K562 (cell line): ENCODE data around the gene HSPB6. TPM values are rescaled to one million over a fixed set of nuclear protein-coding genes. Genes with fewer than 3 reads are reported as not detected.
A peak's percentile ranks its signal among the peaks of the same experiment; 100 is the strongest.

ENCODE experiments used
- CBX8 ChIP-seq: fragments of 200-600 bp; sonication (generic); IDR thresholded peaks from 2 replicates; pipeline ENCODE4 v1.6.1; 2012; ENCODE audit warnings: borderline replicate concordance, mixed run types, low read depth, mild to moderate bottlenecking, moderate library complexity, mixed read lengths, low read length, control low read depth, inconsistent platforms; ENCODE audit not compliant: poor library complexity, severe bottlenecking; ENCODE audit errors: extremely low read depth
- NR1H2 ChIP-seq: sonication (generic); formaldehyde crosslinking; IDR thresholded peaks from 2 replicates; pipeline ENCODE4 v1.4.0; 2020; ENCODE audit warnings: mild to moderate bottlenecking, missing genetic modification reagents
- POLR2H ChIP-seq: IDR thresholded peaks from 2 replicates; pipeline ENCODE4 v1.6.1; 2016; ENCODE audit warnings: missing genetic modification characterization, low read depth, mild to moderate bottlenecking, control low read depth, missing compliant biosample characterization, moderate library complexity
- SAFB ChIP-seq: fragments of 200-400 bp; formaldehyde crosslinking; IDR thresholded peaks from 2 replicates; pipeline ENCODE4 v1.6.1; 2017; ENCODE audit warnings: low read depth, low read length, borderline replicate concordance
- SIN3B ChIP-seq: fragments of 450-650 bp; IDR thresholded peaks from 2 replicates; pipeline ENCODE4 v1.6.1; 2017; ENCODE audit warnings: low read depth, mild to moderate bottlenecking, moderate library complexity
- SMARCB1 ChIP-seq: IDR thresholded peaks from 2 replicates; pipeline ENCODE4 v1.6.1; 2011; ENCODE audit warnings: improper control_type of control experiment, low read depth; ENCODE audit not compliant: insufficient read length
- SMARCE1 ChIP-seq: fragments of 450-650 bp; IDR thresholded peaks from 2 replicates; pipeline ENCODE4 v1.7.1; 2016; ENCODE audit warnings: mild to moderate bottlenecking
- TSC22D4 ChIP-seq: fragments of 450-650 bp; IDR thresholded peaks from 2 replicates; pipeline ENCODE4 v1.6.1; 2016; ENCODE audit warnings: missing genetic modification characterization, missing biosample characterization, control low read depth
- ZC3H8 ChIP-seq: fragments of 450-650 bp; IDR thresholded peaks from 2 replicates; pipeline ENCODE4 v1.6.1; 2017
- ZNF217 ChIP-seq: sonication (generic); formaldehyde crosslinking; IDR thresholded peaks from 2 replicates; pipeline ENCODE4 v1.8.0; 2022; ENCODE audit warnings: mild to moderate bottlenecking, missing genetic modification reagents
- polyA plus RNA-seq, 8 experiments: library from polyadenylated mRNA; depleted of rRNA in 4 of 8; stranded (reverse) in 5 of 8; unstranded in 3 of 8; fragments of >200 nt; fragmentation: Nextera tagmentation in 2 of 8; fragmentation: Illumina TruSeq in 1 of 8; extraction: Ambion mirVana in 2 of 8; extraction: Trizol in 1 of 8; gene quantifications; 2 replicates each; pipeline versions ENCODE4 v1.2.1 to v1.2.3, GENCODE V29; 2011 to 2014; ENCODE audit warnings: inconsistent platforms in 1 of 8, missing spikeins in 1 of 8
- total RNA-seq, 7 experiments: library from RNA; depleted of rRNA in 6 of 7; stranded (reverse); fragments of >200 nt in 6 of 7; fragmentation: Illumina TruSeq in 2 of 7; extraction: Trizol in 2 of 7; gene quantifications; 2 replicates each; pipeline versions ENCODE4 v1.2.1 to v1.2.3, GENCODE V29; 2011 to 2021; ENCODE audit warnings: low replicate concordance in 1 of 7
- TF ChIP-seq, protein P1 (sequence below): fragments of 450-650 bp; formaldehyde crosslinking; IDR thresholded peaks from 2 replicates; pipeline ENCODE4 v1.4.0; 2020; ENCODE audit warnings: mild to moderate bottlenecking, moderate library complexity
- TF ChIP-seq, protein P2 (sequence below), 2 experiments: fragments of 250-450 bp in 1 of 2; fragments of 450-650 bp in 1 of 2; sonication (Bioruptor Pico) in 1 of 2; IDR thresholded peaks; 2 replicates each; pipeline versions ENCODE4 v1.6.1 to v1.8.0; 2016 to 2021; ENCODE audit warnings: mild to moderate bottlenecking in 2 of 2, moderate library complexity in 2 of 2, missing compliant biosample characterization in 1 of 2, missing genetic modification characterization in 1 of 2
- TF ChIP-seq, protein P3 (sequence below): fragments of 450-650 bp; formaldehyde crosslinking; IDR thresholded peaks from 2 replicates; pipeline ENCODE4 v1.4.0; 2020; ENCODE audit warnings: mild to moderate bottlenecking, mixed read lengths
- TF ChIP-seq, protein P4 (sequence below): sonication (generic); formaldehyde crosslinking; IDR thresholded peaks from 2 replicates; pipeline ENCODE4 v1.8.1; 2023; ENCODE audit warnings: mild to moderate bottlenecking, missing genetic modification reagents
- TF ChIP-seq, protein P5 (sequence below): fragments of 450-650 bp; formaldehyde crosslinking; IDR thresholded peaks from 2 replicates; pipeline ENCODE4 v1.4.0; 2022; ENCODE audit warnings: missing genetic modification characterization

The HSPB6 gene
- total and polyA plus RNA-seq, 9 of the 15 experiments (the other 6 are each of a cell fraction or from before 2014, with no cell fraction given), result 0.55 TPM; not detected in 8

DNA sequence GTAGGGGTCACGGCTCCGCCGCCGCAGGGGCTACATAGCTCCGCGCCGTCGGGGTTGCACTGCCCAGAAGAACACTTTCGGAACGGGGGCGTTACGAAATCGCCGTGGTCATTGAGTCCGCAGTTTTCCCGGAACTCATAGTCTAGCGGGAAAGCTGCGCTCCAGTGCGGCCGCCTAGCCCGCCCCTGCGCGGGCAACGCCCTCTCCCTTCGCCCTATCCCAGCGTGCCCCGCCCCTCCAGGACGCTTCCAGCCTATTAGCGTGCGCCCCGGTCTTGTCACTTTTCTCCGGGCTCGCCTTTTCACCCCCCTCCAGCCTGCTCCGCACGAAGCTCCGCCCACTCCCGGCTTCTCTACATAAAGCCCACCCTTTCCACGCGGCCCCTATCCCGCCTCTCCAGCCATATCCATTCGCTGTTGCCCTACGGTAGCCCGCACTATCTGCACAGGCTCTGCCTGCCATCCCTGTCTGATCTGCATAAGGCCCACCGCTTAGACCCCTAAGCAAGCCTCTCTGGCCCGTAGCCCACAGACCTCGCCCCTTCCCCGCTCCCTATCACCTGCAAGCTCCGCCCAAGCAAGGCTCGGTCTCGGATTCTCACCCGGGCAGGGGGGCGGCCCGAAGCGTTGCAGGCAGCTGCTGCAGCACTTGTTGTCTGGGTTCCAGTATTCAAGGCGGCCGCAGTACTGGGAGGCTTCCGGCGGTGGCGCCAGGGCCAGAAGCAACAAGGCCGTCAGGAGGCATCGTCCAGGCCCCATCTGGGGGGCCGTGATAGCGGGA, 16.2 kb downstream of the HSPB6 start (continued):
- TF ChIP-seq, protein P1, sequence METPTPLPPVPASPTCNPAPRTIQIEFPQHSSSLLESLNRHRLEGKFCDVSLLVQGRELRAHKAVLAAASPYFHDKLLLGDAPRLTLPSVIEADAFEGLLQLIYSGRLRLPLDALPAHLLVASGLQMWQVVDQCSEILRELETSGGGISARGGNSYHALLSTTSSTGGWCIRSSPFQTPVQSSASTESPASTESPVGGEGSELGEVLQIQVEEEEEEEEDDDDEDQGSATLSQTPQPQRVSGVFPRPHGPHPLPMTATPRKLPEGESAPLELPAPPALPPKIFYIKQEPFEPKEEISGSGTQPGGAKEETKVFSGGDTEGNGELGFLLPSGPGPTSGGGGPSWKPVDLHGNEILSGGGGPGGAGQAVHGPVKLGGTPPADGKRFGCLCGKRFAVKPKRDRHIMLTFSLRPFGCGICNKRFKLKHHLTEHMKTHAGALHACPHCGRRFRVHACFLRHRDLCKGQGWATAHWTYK, result no peak
- TF ChIP-seq NR1H2 (CRISPR knock-in tag) (no peak), CBX8 (no peak), SAFB (no peak), TSC22D4 (tag) (no peak), SMARCB1 (no peak), SMARCE1 (0 out of 2 replicates have a peak, but pooled peaks have one; percentile 33), ZNF217 (no peak), ZC3H8 (no peak), SIN3B (no peak), POLR2H (tag) (peak; percentile 18; the same call in 1 of the 2 replicates)
- TF ChIP-seq, protein P2, sequence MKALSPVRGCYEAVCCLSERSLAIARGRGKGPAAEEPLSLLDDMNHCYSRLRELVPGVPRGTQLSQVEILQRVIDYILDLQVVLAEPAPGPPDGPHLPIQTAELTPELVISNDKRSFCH (CRISPR knock-in tag; IDR thresholded peaks at IDR 0.05), result no peak
- TF ChIP-seq, protein P2 (tag; IDR thresholded peaks at IDR 0.05), result 0 out of 2 replicates have a peak, but pooled peaks have one; percentile 20
- TF ChIP-seq, protein P3, sequence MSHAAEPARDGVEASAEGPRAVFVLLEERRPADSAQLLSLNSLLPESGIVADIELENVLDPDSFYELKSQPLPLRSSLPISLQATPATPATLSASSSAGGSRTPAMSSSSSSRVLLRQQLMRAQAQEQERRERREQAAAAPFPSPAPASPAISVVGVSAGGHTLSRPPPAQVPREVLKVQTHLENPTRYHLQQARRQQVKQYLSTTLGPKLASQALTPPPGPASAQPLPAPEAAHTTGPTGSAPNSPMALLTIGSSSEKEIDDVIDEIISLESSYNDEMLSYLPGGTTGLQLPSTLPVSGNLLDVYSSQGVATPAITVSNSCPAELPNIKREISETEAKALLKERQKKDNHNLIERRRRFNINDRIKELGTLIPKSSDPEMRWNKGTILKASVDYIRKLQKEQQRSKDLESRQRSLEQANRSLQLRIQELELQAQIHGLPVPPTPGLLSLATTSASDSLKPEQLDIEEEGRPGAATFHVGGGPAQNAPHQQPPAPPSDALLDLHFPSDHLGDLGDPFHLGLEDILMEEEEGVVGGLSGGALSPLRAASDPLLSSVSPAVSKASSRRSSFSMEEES (CRISPR knock-in tag), result no peak
- TF ChIP-seq, protein P4, sequence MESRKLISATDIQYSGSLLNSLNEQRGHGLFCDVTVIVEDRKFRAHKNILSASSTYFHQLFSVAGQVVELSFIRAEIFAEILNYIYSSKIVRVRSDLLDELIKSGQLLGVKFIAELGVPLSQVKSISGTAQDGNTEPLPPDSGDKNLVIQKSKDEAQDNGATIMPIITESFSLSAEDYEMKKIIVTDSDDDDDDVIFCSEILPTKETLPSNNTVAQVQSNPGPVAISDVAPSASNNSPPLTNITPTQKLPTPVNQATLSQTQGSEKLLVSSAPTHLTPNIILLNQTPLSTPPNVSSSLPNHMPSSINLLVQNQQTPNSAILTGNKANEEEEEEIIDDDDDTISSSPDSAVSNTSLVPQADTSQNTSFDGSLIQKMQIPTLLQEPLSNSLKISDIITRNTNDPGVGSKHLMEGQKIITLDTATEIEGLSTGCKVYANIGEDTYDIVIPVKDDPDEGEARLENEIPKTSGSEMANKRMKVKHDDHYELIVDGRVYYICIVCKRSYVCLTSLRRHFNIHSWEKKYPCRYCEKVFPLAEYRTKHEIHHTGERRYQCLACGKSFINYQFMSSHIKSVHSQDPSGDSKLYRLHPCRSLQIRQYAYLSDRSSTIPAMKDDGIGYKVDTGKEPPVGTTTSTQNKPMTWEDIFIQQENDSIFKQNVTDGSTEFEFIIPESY, result peak; percentile 49; the same call in 1 of the 2 replicates
- TF ChIP-seq, protein P5, sequence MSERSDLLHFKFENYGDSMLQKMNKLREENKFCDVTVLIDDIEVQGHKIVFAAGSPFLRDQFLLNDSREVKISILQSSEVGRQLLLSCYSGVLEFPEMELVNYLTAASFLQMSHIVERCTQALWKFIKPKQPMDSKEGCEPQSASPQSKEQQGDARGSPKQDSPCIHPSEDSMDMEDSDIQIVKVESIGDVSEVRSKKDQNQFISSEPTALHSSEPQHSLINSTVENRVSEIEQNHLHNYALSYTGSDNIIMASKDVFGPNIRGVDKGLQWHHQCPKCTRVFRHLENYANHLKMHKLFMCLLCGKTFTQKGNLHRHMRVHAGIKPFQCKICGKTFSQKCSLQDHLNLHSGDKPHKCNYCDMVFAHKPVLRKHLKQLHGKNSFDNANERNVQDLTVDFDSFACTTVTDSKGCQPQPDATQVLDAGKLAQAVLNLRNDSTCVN (CRISPR knock-in tag), result no peak
